HepG2 (cell line): Measurements from ENCODE around the gene CCDC74A. TPM values are rescaled to one million over a fixed set of nuclear protein-coding genes. Genes with fewer than 3 reads are reported as not detected.
"Not testable (repeated sequence)": the region's sequence is repeated elsewhere in the genome, so short reads cannot be mapped to it uniquely, and the experiment has no call there.

Source experiments
- ATAC-seq: fragments of 200-7000 bp; cut with Tn5 transposase; 3 replicates; pipeline ENCODE4 v1.9.1; 2020; ENCODE audit warnings: mild to moderate bottlenecking, moderate library complexity
- BruUV-seq: library from RNA; stranded (reverse); fragments of 400-500 nt; replicated peaks from 2 replicates; lab custom pipeline; 2021; lab: Mats Ljungman, UMichigan
- CTCF ChIA-PET: fragments of 300-600 bp; formaldehyde crosslinking; extraction: SDS; loops from one replicate; lab custom pipeline; 2021; ENCODE audit warnings: low total read pairs, inconsistent platforms, low intra/inter-chr PET ratio; lab: Yijun Ruan, JAX
- POLR2A ChIA-PET: fragments of 350-600 bp; sonication (Branson Sonifier 250); formaldehyde crosslinking; loops from one replicate; lab custom pipeline; 2020; ENCODE audit warnings: antibody characterized with exemption, inconsistent platforms; lab: Yijun Ruan, JAX
- DNase-seq: peaks from one replicate; pipeline ENCODE4 v3.0.0-alpha.2; 2015; ENCODE audit warnings: low spot score
- FAIRE-seq: peaks from 3 replicates; lab custom pipeline; 2011; peaks lifted over from hg19 to GRCh38; lab: Jason Lieb, UNC
- H2AFZ ChIP-seq: one replicate; pipeline ENCODE4 v1.6.1; 2011; ENCODE audit warnings: low read length, inconsistent platforms
- H3K27ac ChIP-seq: fragments of 300-600 bp; 3 replicates; pipeline ENCODE4 v1.8.0; 2011; ENCODE audit warnings: mixed run types, mild to moderate bottlenecking, mixed read lengths, low read length, inconsistent platforms; ENCODE audit not compliant: insufficient read depth; ENCODE audit errors: extremely low read length
- H3K27me3 ChIP-seq, 2 experiments: fragments of 200-600 bp in 1 of 2; 2 replicates in 1 of 2; 3 replicates in 1 of 2; pipeline versions ENCODE4 v1.6.0 to v1.8.0; 2011; ENCODE audit warnings: low read length in 2 of 2, mild to moderate bottlenecking in 2 of 2, moderate library complexity in 2 of 2, inconsistent platforms in 1 of 2; ENCODE audit not compliant: insufficient read depth in 2 of 2, control insufficient read depth in 1 of 2
- H3K36me3 ChIP-seq, 2 experiments: fragments of 200-600 bp in 1 of 2; replicated peaks in 1 of 2; 2 replicates in 1 of 2; 3 replicates in 1 of 2; pipeline versions ENCODE4 v1.5.1 to v1.8.0; 2011; ENCODE audit warnings: low read length in 2 of 2, inconsistent platforms in 1 of 2; ENCODE audit not compliant: insufficient read depth in 2 of 2, control insufficient read depth in 1 of 2
- H3K4me1 ChIP-seq: 2 replicates; pipeline ENCODE4 v1.5.1; 2012; ENCODE audit warnings: low read length, inconsistent platforms; ENCODE audit not compliant: insufficient read depth
- H3K4me2 ChIP-seq: 2 replicates; pipeline ENCODE4 v1.6.0; 2011; ENCODE audit warnings: low read depth, low read length, inconsistent platforms
- H3K4me3 ChIP-seq, 3 experiments: fragments of 200-600 bp in 1 of 3; sonication (generic), shearing (Covaris generic) in 1 of 3; replicated peaks in 1 of 3; 2 replicates each; pipeline ENCODE4 v1.5.1; 2011 to 2016; ENCODE audit warnings: low read length in 3 of 3, inconsistent platforms in 2 of 3, low read depth in 2 of 3, mild to moderate bottlenecking in 2 of 3, control low read depth in 1 of 3, mixed read lengths in 1 of 3; ENCODE audit not compliant: insufficient read depth in 1 of 3
- H3K79me2 ChIP-seq: one replicate; pipeline ENCODE4 v1.6.1; 2011; ENCODE audit warnings: low read length, inconsistent platforms; ENCODE audit not compliant: insufficient read depth
- H3K9ac ChIP-seq: 2 replicates; pipeline ENCODE4 v1.6.0; 2011; ENCODE audit warnings: mild to moderate bottlenecking, low read depth, low read length, inconsistent platforms; ENCODE audit not compliant: insufficient read depth
- H3K9me3 ChIP-seq: 2 replicates; pipeline ENCODE4 v1.5.1; 2012; ENCODE audit warnings: mild to moderate bottlenecking, low read length
- H4K20me1 ChIP-seq: 2 replicates; pipeline ENCODE4 v1.6.0; 2011; ENCODE audit warnings: inconsistent platforms, mild to moderate bottlenecking, low read length, moderate library complexity; ENCODE audit not compliant: insufficient read depth
- AGO2 ChIP-seq: fragments of 200-400 bp; formaldehyde crosslinking; optimal IDR thresholded peaks from 2 replicates; pipeline ENCODE3; 2017; ENCODE audit warnings: mild to moderate bottlenecking, low read depth, low read length, moderate library complexity
- ATF2 ChIP-seq: sonication (generic); formaldehyde crosslinking; IDR thresholded peaks from 2 replicates; pipeline ENCODE4 v1.4.0; 2020; ENCODE audit warnings: missing genetic modification reagents
- DRAP1 ChIP-seq: IDR thresholded peaks from 2 replicates; pipeline ENCODE4 v1.6.1; 2016; ENCODE audit warnings: missing genetic modification reagents, missing compliant biosample characterization
- ETV6 ChIP-seq: sonication (generic); formaldehyde crosslinking; conservative IDR thresholded peaks from 2 replicates; pipeline ENCODE4 v1.4.0; 2020; ENCODE audit warnings: missing genetic modification reagents
- MLX ChIP-seq: IDR thresholded peaks from 2 replicates; pipeline ENCODE4 v1.6.1; 2016
- MXD3 ChIP-seq: IDR thresholded peaks from 2 replicates; pipeline ENCODE4 v1.6.1; 2016; ENCODE audit warnings: mild to moderate bottlenecking, missing biosample characterization, missing genetic modification reagents
- POLR2A ChIP-seq, 2 experiments: IDR thresholded peaks; 2 replicates each; pipeline ENCODE4 v1.6.1; 2011; ENCODE audit warnings: low read depth in 2 of 2, low read length in 2 of 2, mild to moderate bottlenecking in 1 of 2, moderate library complexity in 1 of 2; ENCODE audit not compliant: insufficient read depth in 1 of 2
- ZBTB38 ChIP-seq: sonication (generic); formaldehyde crosslinking; IDR thresholded peaks from 2 replicates; pipeline ENCODE4 v1.5.1; 2020; ENCODE audit warnings: mild to moderate bottlenecking, missing genetic modification reagents
- ZC3H13 ChIP-seq: sonication (generic); formaldehyde crosslinking; IDR thresholded peaks from 2 replicates; pipeline ENCODE4 v1.8.1; 2023; ENCODE audit warnings: mild to moderate bottlenecking, missing genetic modification reagents, moderate library complexity
- ZNF629 ChIP-seq: sonication (generic); formaldehyde crosslinking; conservative IDR thresholded peaks from 2 replicates; pipeline ENCODE4 v1.5.0; 2020; ENCODE audit warnings: missing genetic modification reagents
- ZNF770 ChIP-seq: sonication (generic); formaldehyde crosslinking; IDR thresholded peaks from 2 replicates; pipeline ENCODE4 v1.5.0; 2020; ENCODE audit warnings: mild to moderate bottlenecking, missing genetic modification reagents
- WGBS: methylation state at CpG from one replicate; pipeline ENCODE4 v1.1.6; 2017; ENCODE audit warnings: low lambda C conversion rate; 5-methylcytosine and 5-hydroxymethylcytosine counted together
- in situ Hi-C: cut with HindIII; loops from 2 replicates; pipeline ENCODE4 v1.10.0; 2017; ENCODE audit warnings: low pct_unique_long_range_greater_than_20kb; ENCODE audit not compliant: extremely low pct_ligation_motif_present
- intact Hi-C: fragments of 100-400 bp; cut with micrococcal nuclease; formaldehyde crosslinking; loops from one replicate; pipeline ENCODE4 v1.10.0; 2022; ENCODE audit not compliant: unreplicated experiment
- polyA plus RNA-seq, 8 experiments: library from polyadenylated mRNA; depleted of rRNA in 3 of 8; stranded (reverse) in 7 of 8; unstranded in 1 of 8; fragments of >200 nt; fragmentation: Illumina TruSeq in 4 of 8; extraction: Trizol in 4 of 8; gene quantifications; 2 replicates each; pipeline versions ENCODE4 v1.2.1 to v1.2.3, GENCODE V29; 2011 to 2016; ENCODE audit warnings: low read depth in 4 of 8, missing spikeins in 1 of 8, mixed read lengths in 1 of 8; ENCODE audit not compliant: insufficient read depth in 1 of 8
- total RNA-seq, 5 experiments: library from RNA; depleted of rRNA; stranded (reverse); fragments of >200 nt; fragmentation: Illumina TruSeq; extraction: Trizol; gene quantifications; 2 replicates each; pipeline ENCODE4 v1.2.3, GENCODE V29; 2016; ENCODE audit warnings: low read depth in 1 of 5

The CCDC74A gene
- total and polyA plus RNA-seq, 2 of the 13 experiments (the other 11 are each of a cell fraction or from before 2014, with no cell fraction given) = 0.15 to 0.17 TPM

GRCh38 chr2:131521961-131522781 lies 5.5 kb upstream of the CCDC74A start:
- POLR2A ChIA-PET = no interaction called here
- CTCF ChIA-PET = no interaction called here
- in situ Hi-C loops = no loop called here
- intact Hi-C loops = no loop called here
- FAIRE-seq (no peak), ATAC-seq (peak; percentile 6), DNase-seq (no peak)
- Histone ChIP-seq H3K27ac (peak overlapping the region; percentile 30), H2AFZ (no peak overlapping the region), H3K36me3 (peaks cover 12 to 15% of the 10 kb centered on the region in 2 experiments; a peak in 4 of 5 replicates), H3K9me3 (no peaks in the 10 kb centered on the region), H3K9ac (no peak overlapping the region), H3K27me3 (no peaks in the 10 kb centered on the region), H3K79me2 (no peaks in the 10 kb centered on the region), H3K4me3 (no peak overlapping the region), H4K20me1 (no peaks in the 10 kb centered on the region), H3K4me2 (0 out of 2 replicates have a peak overlapping the region, but pooled peaks have one; percentile 5), H3K4me1 (peaks cover 14% of the 10 kb centered on the region)
- TF ChIP-seq ATF2 (CRISPR knock-in tag) (no peak), DRAP1 (CRISPR knock-in tag) (no peak), MLX (CRISPR knock-in tag) (no peak), ETV6 (no peak), ZC3H13 (CRISPR knock-in tag) (peak; percentile 68; the same call in 1 of the 2 replicates), AGO2 (peak; percentile 65), ZNF770 (no peak), ZNF629 (CRISPR knock-in tag) (no peak), MXD3 (CRISPR knock-in tag) (0 out of 2 replicates have a peak, but pooled peaks have one; percentile 28), POLR2A (IDR thresholded peaks at IDR 0.05; ENCODE audit: insufficient read depth in 1 of 2, low read depth in 2 of 2, low read length in 2 of 2) (0 out of 4 replicates have a peak, but pooled peaks of 1 of the 2 experiments have one; percentile 30), ZBTB38 (CRISPR knock-in tag) (no peak)
- BruUV-seq = no TSS peak
- WGBS = 88% methylated on average over 20 of the region's 20 CpGs

- WGBS = 3% methylated on average over 2 of the region's 2 CpGs
- H3K27ac ChIP-seq, H3K36me3 ChIP-seq, POLR2A ChIA-PET, FAIRE-seq, in situ Hi-C loops, CTCF ChIA-PET, H3K27me3 ChIP-seq, H4K20me1 ChIP-seq, H3K9me3 ChIP-seq, ATAC-seq, H2AFZ ChIP-seq, H3K79me2 ChIP-seq, H3K4me3 ChIP-seq, BruUV-seq, H3K4me2 ChIP-seq, H3K9ac ChIP-seq, DNase-seq: not testable (repeated sequence)
- intact Hi-C loops = loop anchor here (5.0 kb wide), 1 partner anchor 33 kb away; the partner anchor contains the start of gene MZT2A
- peaks cover 25% of the 10 kb centered on the region for H3K4me1 ChIP-seq
Observed at GRCh38 chr2:131525256-131525655, 2.4 kb upstream of the CCDC74A start.
